SKM-1 (cell line): ENCODE measurements around the gene SPATA6.
"Not testable (repeated sequence)": the region's sequence is repeated elsewhere in the genome, so short reads cannot be mapped to it uniquely, and the experiment has no call there.

Experiments
- DNase-seq: peaks from one replicate; lab custom pipeline; 2025; ENCODE audit not compliant: unreplicated experiment; lab: John Stamatoyannopoulos, UW

Gene SPATA6

GRCh38 chr1:48362901-48363300 lies 109.1 kb downstream of the SPATA6 start:
- no peak for DNase-seq

GRCh38 chr1:48356901-48357300 lies 115.1 kb downstream of the SPATA6 start:
- no peak for DNase-seq

- no peak for DNase-seq
Measured at GRCh38 chr1:48344373-48344772, 127.6 kb downstream of the SPATA6 start.

- no peak for DNase-seq
Measured at GRCh38 chr1:48341221-48341620, 130.8 kb downstream of the SPATA6 start.

DNA sequence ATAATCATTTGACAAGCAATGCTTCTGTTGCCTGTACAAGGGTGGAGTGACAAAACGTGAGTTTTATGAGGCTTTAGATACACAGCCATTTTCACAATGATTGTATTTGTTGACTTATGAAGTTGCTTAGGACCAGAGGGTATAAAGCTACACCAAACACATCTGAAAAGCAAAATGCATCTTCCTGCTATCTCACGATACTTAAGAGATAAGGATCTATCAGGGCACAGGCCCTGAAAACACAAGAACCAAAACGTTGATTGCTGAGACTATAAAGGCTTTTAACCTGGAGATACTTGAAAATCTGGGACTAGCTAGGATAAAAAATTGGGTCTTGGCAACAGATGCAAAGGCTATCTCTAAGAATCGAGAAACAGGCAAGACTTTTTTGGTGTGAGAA lies 133.7 kb downstream of the SPATA6 start:
- no peak for DNase-seq

DNA sequence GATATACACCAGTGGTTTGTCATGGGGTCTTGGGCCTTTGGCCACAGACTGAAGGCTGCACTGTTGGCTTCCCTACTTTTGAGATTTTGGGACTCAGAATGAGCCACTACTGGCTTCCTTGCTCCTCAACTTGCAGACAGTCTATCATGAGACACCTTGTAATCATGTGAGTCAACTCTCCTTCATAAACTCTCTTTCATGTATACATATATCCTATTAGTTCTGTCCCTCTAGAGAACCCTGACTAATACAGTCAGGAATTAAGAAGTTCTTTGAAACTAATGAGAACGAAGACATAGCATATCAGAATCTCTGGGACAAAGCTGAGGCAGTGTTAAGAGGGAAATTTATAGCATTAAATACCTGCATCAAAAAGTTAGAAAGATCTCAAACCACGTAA lies 138.7 kb downstream of the SPATA6 start:
- no peak for DNase-seq

GRCh38 chr1:48332115-48332514 lies 139.9 kb downstream of the SPATA6 start:
- DNase-seq, result no peak

DNA sequence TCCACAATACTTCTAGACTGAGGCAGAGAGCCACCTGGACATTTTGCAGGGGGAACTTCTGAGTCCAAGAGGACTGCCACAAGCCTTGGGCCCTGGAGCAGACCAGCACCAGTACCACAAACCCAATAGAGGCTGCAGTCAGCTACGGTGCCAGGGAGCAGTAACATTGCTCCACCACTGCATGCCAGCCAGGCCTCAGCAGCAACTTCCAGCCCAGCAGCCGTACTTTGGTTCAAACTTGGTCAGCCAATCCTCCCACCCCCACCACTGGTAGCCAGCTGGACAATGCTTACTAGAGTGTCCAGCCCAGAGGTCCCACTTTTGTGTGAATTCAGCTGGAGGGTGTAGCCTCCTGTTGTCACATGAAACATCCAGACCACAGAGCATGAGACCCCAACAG lies 142.1 kb downstream of the SPATA6 start:
- DNase-seq, result no peak

GRCh38 chr1:48329486-48329885 lies 142.5 kb downstream of the SPATA6 start:
- no peak for DNase-seq

DNA sequence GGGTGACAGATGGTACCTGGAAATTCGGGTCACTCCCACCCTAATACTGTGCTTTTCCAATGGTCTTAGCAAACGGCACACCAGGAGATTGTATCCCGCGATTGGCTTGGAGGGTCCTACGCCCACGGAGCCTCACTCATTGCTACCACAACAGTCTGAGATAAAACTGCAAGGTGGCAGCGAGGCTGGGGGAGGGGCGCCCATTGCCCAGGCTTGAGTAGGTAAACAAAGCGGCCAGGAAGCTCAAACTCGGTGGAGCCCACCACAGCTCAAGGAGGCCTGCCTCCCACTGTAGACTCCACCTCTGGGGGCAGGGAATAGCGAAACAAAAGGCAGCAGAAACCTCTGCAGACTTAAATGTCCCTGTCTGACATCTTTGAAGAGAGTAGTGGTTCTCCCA lies 160.2 kb downstream of the SPATA6 start:
- DNase-seq, result not testable (repeated sequence)

DNA sequence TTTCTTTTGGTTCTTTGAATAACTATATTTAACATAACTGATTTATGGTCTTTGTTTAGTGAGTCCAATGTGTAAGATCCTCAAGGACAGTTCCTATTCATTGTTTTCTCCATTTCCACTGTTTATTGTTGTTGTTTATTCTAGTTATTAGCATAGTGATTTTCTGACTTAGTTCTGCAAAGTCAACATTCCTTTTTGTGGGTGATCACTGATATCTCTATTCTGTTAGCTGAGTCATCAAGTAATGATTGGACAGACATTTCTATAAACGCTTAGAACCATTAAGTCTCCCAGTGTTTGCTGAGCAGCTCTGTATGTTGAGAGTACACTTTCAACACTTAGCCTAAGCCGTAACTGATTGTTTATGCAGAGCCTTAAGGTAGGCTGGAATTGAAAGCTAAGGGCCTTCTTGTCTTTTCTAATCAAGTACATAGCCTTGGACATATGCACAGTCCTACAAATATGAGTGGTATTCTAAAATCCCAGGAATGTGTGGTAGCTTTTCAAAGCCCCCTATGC lies 162.4 kb downstream of the SPATA6 start:
- DNase-seq, result no peak

DNA sequence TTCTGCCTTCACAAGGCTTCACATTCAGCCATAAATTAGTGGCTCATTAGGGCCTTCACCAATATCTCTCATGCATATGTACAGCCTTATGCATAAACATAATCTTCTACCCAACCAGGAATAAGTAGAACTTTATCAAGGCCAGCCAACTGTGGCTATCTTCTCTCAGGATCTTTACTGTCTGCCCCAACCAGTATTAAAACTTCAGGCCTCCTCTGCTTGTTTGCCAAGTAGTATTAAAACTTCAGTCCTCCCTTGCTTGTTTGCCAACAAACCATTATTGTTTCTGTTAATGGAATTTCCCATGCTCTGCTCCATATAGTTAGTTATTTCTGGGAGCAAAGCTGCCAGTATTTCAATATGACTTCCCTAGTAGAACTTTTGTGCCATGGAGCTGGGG lies 169.4 kb downstream of the SPATA6 start:
- DNase-seq, result no peak

- no peak for DNase-seq
Measured at GRCh38 chr1:48294656-48295055, 177.3 kb downstream of the SPATA6 start.

DNA sequence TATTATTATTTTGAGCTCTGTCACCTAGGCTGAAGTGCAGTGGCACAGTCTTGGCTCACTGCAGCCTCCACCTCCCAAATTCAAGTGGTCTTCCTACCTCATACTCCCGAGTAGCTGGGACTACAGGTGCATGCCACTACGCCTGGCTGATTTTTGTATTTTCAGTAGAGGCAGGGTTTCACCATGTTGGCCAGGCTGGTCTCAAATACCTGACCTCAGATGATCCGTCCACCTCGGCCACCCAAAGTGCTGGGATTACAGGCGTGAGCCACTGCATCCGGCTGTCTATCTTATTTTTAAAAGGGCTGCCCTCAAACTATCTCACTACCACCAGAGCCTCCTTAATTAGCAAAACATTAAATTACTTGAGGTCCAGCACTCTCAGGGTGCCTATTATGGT lies 177.9 kb downstream of the SPATA6 start:
- DNase-seq, result not testable (repeated sequence)

DNA sequence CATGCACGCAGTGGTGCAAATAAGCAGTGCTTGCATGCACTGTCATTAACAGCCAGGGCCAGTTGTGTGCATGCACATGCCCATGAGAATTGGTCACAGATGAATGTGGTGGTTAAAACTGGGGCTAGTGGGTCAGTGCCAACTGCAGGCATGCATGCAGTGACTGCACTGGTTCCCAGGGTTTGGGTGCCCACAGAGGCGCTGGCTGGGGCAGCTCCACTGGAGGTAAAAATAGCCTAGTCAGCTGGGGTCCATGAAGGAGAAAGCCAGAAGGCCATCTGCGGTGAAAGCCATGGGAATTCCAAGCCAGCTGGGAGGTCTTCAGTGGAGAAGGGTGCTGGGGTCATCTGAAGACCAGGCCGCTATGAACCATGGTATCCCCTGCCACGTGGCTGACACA lies 179.3 kb downstream of the SPATA6 start:
- DNase-seq, result no peak

DNA sequence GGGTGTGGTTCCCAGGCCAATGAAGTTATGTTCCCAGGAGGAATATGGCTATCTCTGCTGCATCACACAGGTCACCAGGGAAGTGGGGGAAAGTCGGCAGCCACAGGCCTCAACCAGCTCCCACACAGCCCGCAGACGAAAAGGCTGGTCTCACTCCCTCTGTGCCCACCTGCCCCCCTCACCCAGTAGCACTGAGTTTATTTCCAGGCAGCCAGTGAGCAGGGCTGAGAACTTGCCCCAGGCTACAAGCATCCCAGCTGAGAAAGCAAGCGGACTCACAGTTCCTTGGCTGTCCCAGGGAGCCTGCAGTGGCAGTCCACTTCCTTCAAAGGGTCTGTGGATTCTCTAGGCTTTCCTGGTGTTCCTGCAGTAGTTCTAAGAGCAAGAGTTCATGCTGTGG lies 180.6 kb downstream of the SPATA6 start:
- DNase-seq, result no peak

DNA sequence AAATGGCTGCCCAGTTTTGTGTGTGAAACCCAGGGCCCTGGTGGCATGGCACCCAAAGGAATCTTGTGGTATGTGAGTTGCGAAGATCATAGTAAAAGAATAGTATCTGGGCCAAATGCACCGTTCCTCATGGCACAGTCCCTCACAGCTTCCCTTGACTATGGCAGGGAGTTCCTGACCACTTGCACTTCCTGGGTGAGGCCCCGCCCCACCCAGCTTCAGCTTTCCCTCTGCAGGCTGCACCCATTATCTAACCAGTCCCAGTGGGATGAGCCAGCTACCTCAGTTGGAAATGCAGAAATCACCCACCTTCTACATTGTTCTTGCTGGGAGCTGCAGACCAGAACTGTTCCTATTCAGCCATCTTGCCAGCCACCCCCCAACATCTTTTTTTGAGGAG lies 186.5 kb downstream of the SPATA6 start:
- no peak for DNase-seq

- not testable (repeated sequence) for DNase-seq
Measured at GRCh38 chr1:48284696-48285420, 187.1 kb downstream of the SPATA6 start.

GRCh38 chr1:48282329-48282728 lies 189.7 kb downstream of the SPATA6 start:
- DNase-seq, result not testable (repeated sequence)

DNA sequence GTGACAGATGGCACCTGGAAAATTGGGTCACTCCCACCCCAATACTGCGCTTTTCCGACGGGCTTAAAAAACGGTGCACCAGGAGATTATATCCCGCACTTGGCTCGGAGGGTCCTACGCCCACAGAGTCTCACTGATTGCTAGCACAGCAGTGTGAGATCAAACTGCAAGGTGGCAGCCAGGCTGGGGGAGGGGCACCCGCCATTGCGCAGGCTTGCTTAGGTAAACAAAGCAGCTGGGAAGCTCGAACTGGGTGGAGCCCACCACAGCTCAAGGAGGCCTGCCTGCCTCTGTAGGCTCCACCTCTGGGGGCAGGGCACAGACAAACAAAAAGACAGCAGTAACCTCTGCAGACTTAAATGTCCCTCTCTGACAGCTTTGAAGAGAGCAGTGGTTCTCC lies 194.6 kb downstream of the SPATA6 start:
- DNase-seq, result not testable (repeated sequence)

DNA sequence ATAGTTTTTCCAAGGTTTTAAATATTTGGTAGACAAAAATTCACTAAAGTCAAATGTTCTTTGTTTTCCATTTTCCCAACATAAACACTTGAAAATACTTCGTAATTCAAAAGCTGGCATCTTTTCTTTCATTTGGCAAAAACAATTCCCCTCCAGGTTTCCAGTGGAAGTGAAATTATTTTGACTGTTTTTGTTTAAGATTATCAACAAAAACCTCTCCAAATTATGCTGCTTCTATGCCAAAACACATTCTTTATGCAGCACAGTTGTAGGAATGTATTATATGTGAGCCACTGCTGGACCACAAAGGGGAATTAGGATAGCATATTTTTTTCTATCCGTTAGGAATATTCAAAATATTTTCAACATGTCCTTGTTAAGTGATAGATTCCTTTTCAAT lies 205.4 kb downstream of the SPATA6 start:
- DNase-seq, result no peak

GRCh38 chr1:48263041-48263440 lies 209.0 kb downstream of the SPATA6 start:
- no peak for DNase-seq

GRCh38 chr1:48261881-48262400 lies 210.1 kb downstream of the SPATA6 start:
- DNase-seq, result no peak
